KMS-11 (cell line): ENCODE data around the gene CIB4.

ENCODE experiments used
- H2AFZ ChIP-seq: fragments of 200-600 bp; sonication (generic); 2 replicates; pipeline ENCODE4 v1.6.1; 2016; ENCODE audit warnings: antibody characterized with exemption, mixed run types, low read depth
- H3K27ac ChIP-seq: fragments of 200-600 bp; sonication (generic); 2 replicates; pipeline ENCODE4 v1.6.1; 2016; ENCODE audit warnings: mild to moderate bottlenecking, mixed run types
- H3K27me3 ChIP-seq: fragments of 200-600 bp; sonication (generic); 2 replicates; pipeline ENCODE4 v1.6.1; 2017; ENCODE audit warnings: mild to moderate bottlenecking, low read depth, mixed run types, moderate library complexity; ENCODE audit not compliant: insufficient read depth
- H3K36me3 ChIP-seq: fragments of 200-600 bp; sonication (generic); 2 replicates; pipeline ENCODE4 v1.6.1; 2017; ENCODE audit warnings: mild to moderate bottlenecking, mixed run types; ENCODE audit not compliant: insufficient read depth
- H3K4me1 ChIP-seq: fragments of 200-600 bp; sonication (generic); 2 replicates; pipeline ENCODE4 v1.6.1; 2016; ENCODE audit warnings: mild to moderate bottlenecking, low read depth, mixed run types; ENCODE audit not compliant: poor library complexity, severe bottlenecking
- H3K4me2 ChIP-seq: fragments of 200-600 bp; sonication (generic); 2 replicates; pipeline ENCODE4 v1.7.0; 2016; ENCODE audit warnings: mild to moderate bottlenecking, mixed run types
- H3K4me3 ChIP-seq: fragments of 200-600 bp; sonication (generic); IDR thresholded peaks from 2 replicates; pipeline ENCODE4 v1.6.1; 2017; ENCODE audit warnings: low read depth, low read length, mixed read lengths; ENCODE audit not compliant: insufficient read depth
- H3K79me2 ChIP-seq: fragments of 200-600 bp; sonication (generic); 2 replicates; pipeline ENCODE4 v1.6.1; 2016; ENCODE audit warnings: low read depth, mixed run types; ENCODE audit not compliant: insufficient read depth
- H3K9ac ChIP-seq: fragments of 200-600 bp; sonication (generic); 2 replicates; pipeline ENCODE4 v1.6.1; 2016; ENCODE audit warnings: mild to moderate bottlenecking, mixed run types
- H4K20me1 ChIP-seq: fragments of 200-600 bp; sonication (generic); 2 replicates; pipeline ENCODE4 v1.6.1; 2016; ENCODE audit warnings: mild to moderate bottlenecking, mixed run types; ENCODE audit not compliant: insufficient read depth
- CTCF ChIP-seq: fragments of 200-600 bp; sonication (generic); conservative IDR thresholded peaks from 2 replicates; pipeline ENCODE4 v1.6.1; 2017; ENCODE audit warnings: low read depth, mild to moderate bottlenecking, antibody characterized with exemption, low read length, moderate library complexity, mixed read lengths

CIB4 gene

GRCh38 chr2:26674002-26674751, 33.0 kb upstream of the CIB4 start:
- no peaks in the 10 kb centered on the region for H4K20me1 ChIP-seq
- H2AFZ ChIP-seq, result no peak overlapping the region
- no peak overlapping the region for H3K4me2 ChIP-seq
- no peak overlapping the region for H3K27ac ChIP-seq
- no peak for TF ChIP-seq CTCF
- H3K4me1 ChIP-seq, result no peaks in the 10 kb centered on the region
- peaks cover 47% of the 10 kb centered on the region for H3K27me3 ChIP-seq
- H3K79me2 ChIP-seq, result no peaks in the 10 kb centered on the region
- no peak overlapping the region for H3K9ac ChIP-seq
- H3K36me3 ChIP-seq, result no peaks in the 10 kb centered on the region
- H3K4me3 ChIP-seq, result no peak overlapping the region

GRCh38 chr2:26672818-26673393, 31.7 kb upstream of the CIB4 start:
- Histone ChIP-seq H3K9ac (no peak overlapping the region), H2AFZ (no peak overlapping the region), H3K4me1 (no peaks in the 10 kb centered on the region), H3K27ac (no peak overlapping the region), H3K27me3 (peaks cover 40% of the 10 kb centered on the region), H3K4me2 (no peak overlapping the region), H4K20me1 (no peaks in the 10 kb centered on the region), H3K4me3 (no peak overlapping the region), H3K79me2 (no peaks in the 10 kb centered on the region), H3K36me3 (no peaks in the 10 kb centered on the region)
- TF ChIP-seq CTCF, result no peak

GRCh38 chr2:26672112-26672817, 31.1 kb upstream of the CIB4 start:
- Histone ChIP-seq H3K27me3 (peaks cover 36% of the 10 kb centered on the region), H3K4me2 (no peak overlapping the region), H3K79me2 (no peaks in the 10 kb centered on the region), H2AFZ (no peak overlapping the region), H3K4me1 (no peaks in the 10 kb centered on the region), H4K20me1 (no peaks in the 10 kb centered on the region), H3K27ac (no peak overlapping the region), H3K4me3 (no peak overlapping the region), H3K9ac (no peak overlapping the region), H3K36me3 (no peaks in the 10 kb centered on the region)
- TF ChIP-seq CTCF, result no peak

- Histone ChIP-seq H4K20me1 (no peaks in the 10 kb centered on the region), H3K4me3 (no peak overlapping the region), H3K9ac (no peak overlapping the region), H3K36me3 (no peaks in the 10 kb centered on the region), H3K4me2 (no peak overlapping the region), H3K27ac (no peak overlapping the region), H3K4me1 (no peaks in the 10 kb centered on the region), H3K79me2 (no peaks in the 10 kb centered on the region), H3K27me3 (peaks cover 31% of the 10 kb centered on the region), H2AFZ (no peak overlapping the region)
- no peak for TF ChIP-seq CTCF
These were observed 30.5 kb upstream of the CIB4 start for GRCh38 chr2:26671691-26672090.
